SK-N-SH (cell line): ENCODE results near the gene CD300LB. TPM values are rescaled to one million over a fixed set of nuclear protein-coding genes. Genes with fewer than 3 reads are reported as not detected.

Source experiments
- CTCF ChIA-PET: fragments of 300-600, 350-600 bp; formaldehyde crosslinking; extraction: SDS; loops from one replicate; lab custom pipeline; 2021; lab: Yijun Ruan, JAX
- POLR2A ChIA-PET: fragments of 350-600 bp; sonication (Branson Sonifier 250); formaldehyde crosslinking; extraction: SDS; loops from one replicate; lab custom pipeline; 2020; ENCODE audit warnings: antibody characterized with exemption, inconsistent platforms; lab: Yijun Ruan, JAX
- DNase-seq: peaks from one replicate; pipeline ENCODE4 v3.0.0; 2012
- H2AFZ ChIP-seq: fragments of 200-600 bp; sonication (generic); 2 replicates; pipeline ENCODE4 v1.8.1; 2016; ENCODE audit warnings: antibody characterized with exemption, mild to moderate bottlenecking, low read depth
- H3F3A ChIP-seq: fragments of 200-600 bp; sonication (generic); replicated peaks from 2 replicates; pipeline ENCODE3; 2016; ENCODE audit warnings: antibody characterized with exemption, mild to moderate bottlenecking; ENCODE audit not compliant: insufficient read depth
- H3K27ac ChIP-seq, 2 experiments: fragments of 200-500 bp in 1 of 2; fragments of 200-600 bp in 1 of 2; sonication (Bioruptor generic) in 1 of 2; sonication (generic), shearing (Covaris generic) in 1 of 2; 2 replicates each; pipeline versions ENCODE4 v1.5.1 to v1.6.1; 2014 to 2016; ENCODE audit warnings: low read depth in 2 of 2, inconsistent platforms in 1 of 2, low read length in 1 of 2, mild to moderate bottlenecking in 1 of 2, mixed read lengths in 1 of 2
- H3K27me3 ChIP-seq: fragments of 200-600 bp; sonication (generic), shearing (Covaris generic); 2 replicates; pipeline ENCODE4 v1.6.1; 2016; ENCODE audit warnings: mixed run types; ENCODE audit not compliant: insufficient read depth
- H3K36me3 ChIP-seq, 2 experiments: fragments of 200-500 bp in 1 of 2; fragments of 200-600 bp in 1 of 2; sonication (Bioruptor generic) in 1 of 2; sonication (generic) in 1 of 2; replicated peaks in 1 of 2; 2 replicates each; pipeline versions ENCODE3 to v1.5.1; 2014 to 2016; ENCODE audit warnings: low read length in 1 of 2, mild to moderate bottlenecking in 1 of 2; ENCODE audit not compliant: insufficient read depth in 2 of 2, control insufficient read depth in 1 of 2
- H3K4me1 ChIP-seq, 2 experiments: fragments of 200-500 bp in 1 of 2; fragments of 200-600 bp in 1 of 2; sonication (Bioruptor generic) in 1 of 2; sonication (generic), shearing (Covaris generic) in 1 of 2; 2 replicates each; pipeline versions ENCODE4 v1.5.1 to v1.6.1; 2014 to 2016; ENCODE audit warnings: low read depth in 1 of 2, low read length in 1 of 2, mixed run types in 1 of 2; ENCODE audit not compliant: insufficient read depth in 2 of 2, control insufficient read depth in 1 of 2
- H3K4me2 ChIP-seq: fragments of 200-600 bp; sonication (generic), shearing (Covaris generic); 2 replicates; pipeline ENCODE4 v1.6.1; 2017; ENCODE audit warnings: mixed run types
- H3K4me3 ChIP-seq, 2 experiments: fragments of 200-500 bp in 1 of 2; fragments of 200-600 bp in 1 of 2; sonication (Bioruptor generic) in 1 of 2; sonication (generic), shearing (Covaris generic) in 1 of 2; 2 replicates each; pipeline versions ENCODE4 v1.5.1 to v1.8.1; 2014 to 2016; ENCODE audit warnings: low read depth in 2 of 2, inconsistent platforms in 1 of 2, low read length in 1 of 2, mild to moderate bottlenecking in 1 of 2, mixed read lengths in 1 of 2, moderate library complexity in 1 of 2
- H3K79me2 ChIP-seq: fragments of 200-600 bp; sonication (generic); 2 replicates; pipeline ENCODE4 v1.8.1; 2017; ENCODE audit warnings: mild to moderate bottlenecking; ENCODE audit not compliant: insufficient read depth
- H3K9ac ChIP-seq: fragments of 200-600 bp; sonication (generic); 2 replicates; pipeline ENCODE4 v1.6.1; 2017; ENCODE audit warnings: mixed run types
- H3K9me2 ChIP-seq: fragments of 200-600 bp; sonication (generic); 2 replicates; pipeline ENCODE4 v1.6.1; 2017; ENCODE audit warnings: mixed run types
- H3K9me3 ChIP-seq: fragments of 200-600 bp; sonication (generic); 2 replicates; pipeline ENCODE4 v1.6.1; 2017; ENCODE audit warnings: mixed run types, mild to moderate bottlenecking, moderate library complexity
- H4K20me1 ChIP-seq: fragments of 200-600 bp; sonication (generic); 2 replicates; pipeline ENCODE4 v1.6.1; 2017; ENCODE audit warnings: mild to moderate bottlenecking, mixed run types; ENCODE audit not compliant: insufficient read depth
- CHD2 ChIP-seq: fragments of 150-350 bp; IDR thresholded peaks from 2 replicates; pipeline ENCODE4 v1.6.1; 2018; ENCODE audit warnings: low read length; ENCODE audit not compliant: partially characterized antibody
- CTCF ChIP-seq: fragments of 200-600 bp; sonication (generic); IDR thresholded peaks from 2 replicates; pipeline ENCODE4 v1.6.1; 2017; ENCODE audit warnings: antibody characterized with exemption, mild to moderate bottlenecking, moderate library complexity
- ELF1 ChIP-seq: IDR thresholded peaks from 2 replicates; pipeline ENCODE4 v1.4.0; 2012
- EP300 ChIP-seq, 2 experiments: IDR thresholded peaks; 2 replicates each; pipeline versions ENCODE4 v1.4.0 to v1.6.1; 2012; ENCODE audit warnings: borderline replicate concordance in 1 of 2, low read depth in 1 of 2, low read length in 1 of 2
- FOSL2 ChIP-seq: IDR thresholded peaks from 2 replicates; pipeline ENCODE4 v1.4.0; 2012; ENCODE audit warnings: low read depth, mild to moderate bottlenecking, moderate library complexity, borderline replicate concordance
- GABPA ChIP-seq: IDR thresholded peaks from 2 replicates; pipeline ENCODE4 v1.4.0; 2012; ENCODE audit warnings: low read depth, mild to moderate bottlenecking
- JUND ChIP-seq: IDR thresholded peaks from 2 replicates; pipeline ENCODE4 v1.4.0; 2012
- MEF2A ChIP-seq: IDR thresholded peaks from 2 replicates; pipeline ENCODE4 v1.4.0; 2012; ENCODE audit warnings: low read depth, borderline replicate concordance
- POLR2AphosphoS5 ChIP-seq: IDR thresholded peaks from 2 replicates; pipeline ENCODE4 v1.6.1; 2012; ENCODE audit warnings: low read depth, low read length
- RAD21 ChIP-seq: IDR thresholded peaks from 2 replicates; pipeline ENCODE4 v1.6.1; 2012; ENCODE audit warnings: mild to moderate bottlenecking, low read length
- RFX5 ChIP-seq: IDR thresholded peaks from 2 replicates; pipeline ENCODE4 v1.6.1; 2012; ENCODE audit warnings: mild to moderate bottlenecking, improper control_type of control experiment, low read length
- RXRA ChIP-seq: IDR thresholded peaks from 2 replicates; pipeline ENCODE4 v1.4.0; 2012; ENCODE audit warnings: low read depth, mild to moderate bottlenecking, borderline replicate concordance
- SMC3 ChIP-seq: IDR thresholded peaks from 2 replicates; pipeline ENCODE4 v1.6.1; 2012; ENCODE audit warnings: low read depth, low read length, improper control_type of control experiment
- TAF1 ChIP-seq: IDR thresholded peaks from 2 replicates; pipeline ENCODE4 v1.6.1; 2012; ENCODE audit warnings: low read depth, mild to moderate bottlenecking, low read length, moderate library complexity, borderline replicate concordance
- TEAD4 ChIP-seq: IDR thresholded peaks from 2 replicates; pipeline ENCODE4 v1.4.0; 2012; ENCODE audit warnings: mild to moderate bottlenecking, borderline replicate concordance; ENCODE audit not compliant: insufficient read depth
- ZBTB33 ChIP-seq: IDR thresholded peaks from 2 replicates; pipeline ENCODE4 v1.4.0; 2012; ENCODE audit warnings: low read depth, borderline replicate concordance
- WGBS: methylation state at CpG from one replicate; pipeline ENCODE4 v1.1.6; 2017; ENCODE audit warnings: low lambda C conversion rate; 5-methylcytosine and 5-hydroxymethylcytosine counted together
- polyA plus RNA-seq, 3 experiments: library from polyadenylated mRNA; depleted of rRNA; stranded (reverse); fragments of >200 nt; gene quantifications; 2 replicates each; pipeline ENCODE4 v1.2.3, GENCODE V29; 2012
- TF ChIP-seq, protein P1 (sequence below): IDR thresholded peaks from 2 replicates; pipeline ENCODE4 v1.4.0; 2012; ENCODE audit warnings: low read depth

CD300LB gene
- polyA plus RNA-seq, 1 of the 3 experiments (the other 2 are of a cell fraction) = not detected

DNA sequence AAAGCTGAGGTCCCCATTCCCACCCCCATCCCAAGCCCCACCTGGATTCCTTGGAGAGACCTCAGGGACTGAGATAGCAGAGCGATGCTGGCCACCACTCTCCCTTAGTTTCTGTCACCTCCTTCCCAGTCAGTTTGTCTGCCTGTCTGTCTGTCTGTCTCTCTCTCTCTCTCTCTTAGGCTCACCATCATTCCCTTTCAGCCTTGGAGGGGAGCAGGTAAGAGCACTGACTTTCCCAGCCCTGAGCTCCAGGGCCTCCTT, 5.9 kb downstream of the CD300LB start:
- no peaks in the 10 kb centered on the region for H3K79me2 ChIP-seq
- H3F3A ChIP-seq = no peaks in the 10 kb centered on the region
- no peak overlapping the region for H3K27ac ChIP-seq
- no peak for TF ChIP-seq SMC3
- no peak for TF ChIP-seq JUND
- TF ChIP-seq CTCF = no peak
- TF ChIP-seq POLR2AphosphoS5 = no peak
- no peak for TF ChIP-seq RXRA
- TF ChIP-seq FOSL2 = no peak
- TF ChIP-seq, all 33 proteins: peak for 0
- WGBS = 10% methylated on average over 1 of the region's 1 CpG
- H2AFZ ChIP-seq = no peak overlapping the region
- no peaks in the 10 kb centered on the region for H3K4me1 ChIP-seq
- ChIA-PET POLR2A (no interaction called here), CTCF (interaction anchor here (0.5 kb wide), 1 partner anchor 1687 kb away, joined by 3 read pairs; no protein-coding TSS in a partner anchor)
- no peak for DNase-seq
- H3K27me3 ChIP-seq = no peaks in the 10 kb centered on the region
- no peaks in the 10 kb centered on the region for H4K20me1 ChIP-seq
- H3K9ac ChIP-seq = no peak overlapping the region
- H3K4me3 ChIP-seq = no peak overlapping the region
- H3K9me2 ChIP-seq = no peaks in the 10 kb centered on the region
- no peaks in the 10 kb centered on the region for H3K9me3 ChIP-seq
- H3K4me2 ChIP-seq = no peak overlapping the region
- H3K36me3 ChIP-seq = no peaks in the 10 kb centered on the region

DNA sequence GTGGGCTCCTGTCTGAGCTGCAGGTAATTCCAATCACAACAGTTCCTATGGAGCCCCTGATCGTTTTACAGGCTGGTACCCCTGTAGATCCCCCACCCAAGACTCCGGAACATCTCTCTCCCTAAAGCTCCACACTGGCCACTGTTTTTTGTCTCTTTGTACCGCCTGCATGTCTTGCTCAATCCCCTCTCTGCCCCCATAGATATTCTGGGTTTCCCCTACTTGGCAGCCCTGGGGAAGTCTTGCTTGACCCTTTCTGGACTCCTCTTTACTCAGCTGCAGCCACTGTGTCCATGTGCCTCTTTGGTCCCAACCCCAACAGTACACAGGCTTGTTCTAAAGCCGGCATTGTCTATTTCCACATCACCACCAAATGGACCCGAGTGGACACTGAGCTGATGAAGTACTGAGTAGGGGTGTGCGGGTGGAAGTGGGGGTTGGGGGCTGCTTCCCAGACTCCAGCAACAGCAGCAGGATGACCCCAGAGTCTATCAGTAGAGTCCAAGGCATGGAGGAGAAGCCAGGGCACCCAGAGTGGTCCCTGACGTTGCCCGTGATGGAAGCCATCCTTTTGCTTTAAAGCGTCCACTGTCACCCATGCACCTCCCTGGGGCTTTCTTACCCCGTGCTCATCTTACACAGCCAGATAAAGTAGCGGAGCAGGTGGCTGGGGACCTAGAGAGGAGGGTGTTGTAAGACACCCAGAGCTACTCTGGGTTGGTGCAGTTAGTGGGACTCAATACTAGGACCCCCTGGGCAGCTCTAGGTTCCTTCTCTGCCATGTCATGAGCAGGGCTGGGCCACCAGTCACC, 6.4 kb downstream of the CD300LB start:
- H3K4me1 ChIP-seq = no peaks in the 10 kb centered on the region
- no peak overlapping the region for H3K27ac ChIP-seq
- no peak overlapping the region for H3K9ac ChIP-seq
- no peak overlapping the region for H2AFZ ChIP-seq
- CTCF ChIA-PET = interaction anchor here (0.5 to 0.8 kb wide), 2 partner anchors 42 to 1687 kb away, joined by 3 read pairs; no protein-coding TSS in a partner anchor
- TF ChIP-seq ELF1 (no peak), GABPA (no peak), RFX5 (no peak), RAD21 (no peak), EP300 (IDR thresholded peaks at IDR 0.05; ENCODE audit: borderline replicate concordance in 1 of 2, low read depth in 1 of 2, low read length in 1 of 2) (no peak), TAF1 (no peak), MEF2A (no peak), CHD2 (no peak), TEAD4 (no peak), ZBTB33 (no peak)
- TF ChIP-seq, protein P1, sequence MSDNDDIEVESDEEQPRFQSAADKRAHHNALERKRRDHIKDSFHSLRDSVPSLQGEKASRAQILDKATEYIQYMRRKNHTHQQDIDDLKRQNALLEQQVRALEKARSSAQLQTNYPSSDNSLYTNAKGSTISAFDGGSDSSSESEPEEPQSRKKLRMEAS = no peak
- WGBS = 9% methylated on average over 11 of the region's 11 CpGs
- H3F3A ChIP-seq = no peaks in the 10 kb centered on the region
- POLR2A ChIA-PET = no interaction called here
- H3K9me3 ChIP-seq = no peaks in the 10 kb centered on the region
- no peak overlapping the region for H3K4me3 ChIP-seq
- no peaks in the 10 kb centered on the region for H3K36me3 ChIP-seq
- peak; percentile 9 for DNase-seq
- no peaks in the 10 kb centered on the region for H4K20me1 ChIP-seq
- H3K27me3 ChIP-seq = no peaks in the 10 kb centered on the region
- no peaks in the 10 kb centered on the region for H3K79me2 ChIP-seq
- H3K9me2 ChIP-seq = no peaks in the 10 kb centered on the region
- H3K4me2 ChIP-seq = no peak overlapping the region
